ENCODE data around the gene VMAC. TPM values are rescaled to one million over a fixed set of nuclear protein-coding genes. Genes with fewer than 3 reads are reported as not detected.
A peak's percentile ranks its signal among the peaks of the same experiment; 100 is the strongest.

VMAC gene
- total and polyA plus RNA-seq, 2 of the 13 experiments (the other 11 are each of a cell fraction or from before 2014, with no cell fraction given), result 2.4 TPM

DNA sequence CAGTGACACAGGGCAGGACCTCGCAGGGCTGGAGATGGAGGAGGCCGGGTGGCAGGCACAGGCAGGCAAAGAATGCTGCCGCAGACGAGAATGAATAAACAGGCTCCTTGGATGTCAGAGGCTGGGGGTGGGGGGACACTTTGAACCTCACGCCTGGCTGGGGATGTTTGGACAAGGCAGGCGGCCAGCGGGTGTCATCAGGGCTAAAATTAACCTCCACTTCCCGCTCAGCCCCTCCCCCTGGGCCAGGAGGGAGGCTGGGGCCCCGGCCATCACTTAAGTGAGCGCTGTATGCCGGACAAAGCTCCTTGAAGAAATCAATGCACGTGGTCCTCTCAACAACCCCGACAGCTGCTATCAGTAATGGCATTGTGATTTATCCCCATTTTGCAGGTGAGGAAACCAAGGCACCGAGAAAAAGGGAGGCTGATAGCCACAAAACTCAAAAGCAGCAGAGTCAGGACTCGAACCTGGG is 24.0 kb upstream of the VMAC start (continued):
- peak; percentile 93 for TF ChIP-seq PAXIP1 (CRISPR knock-in tag; conservative IDR thresholded peaks at IDR 0.05)
- TF ChIP-seq ZNF12 (CRISPR knock-in tag; IDR thresholded peaks at IDR 0.05), result peak; percentile 66; the same call in 1 of the 2 replicates
- TF ChIP-seq ZFX (CRISPR knock-in tag; IDR thresholded peaks at IDR 0.05; ENCODE audit: low read depth), result peak; percentile 25; the same call in 1 of the 2 replicates
- peak; percentile 90 for TF ChIP-seq ZNF770 (CRISPR knock-in tag; IDR thresholded peaks at IDR 0.05)
- no peak for TF ChIP-seq ZNF883 (CRISPR knock-in tag; IDR thresholded peaks at IDR 0.05; ENCODE audit: not compliant biosample characterization)
- 0 out of 2 replicates have a peak, but pooled peaks have one; percentile 36 for TF ChIP-seq FOXK1 (CRISPR knock-in tag; IDR thresholded peaks at IDR 0.05; ENCODE audit: borderline replicate concordance, low read depth)
- no peak; the same call in 1 of the 2 replicates for TF ChIP-seq ZNF460 (CRISPR knock-in tag; IDR thresholded peaks at IDR 0.05; ENCODE audit: borderline replicate concordance)
- TF ChIP-seq ZNF44 (CRISPR knock-in tag; IDR thresholded peaks at IDR 0.05), result no peak
- TF ChIP-seq ZNF205 (CRISPR knock-in tag; IDR thresholded peaks at IDR 0.05), result peak; percentile 61; the same call in 1 of the 2 replicates
- no peak for TF ChIP-seq ZNF253 (CRISPR knock-in tag; IDR thresholded peaks at IDR 0.05; ENCODE audit: borderline replicate concordance)
- peak; percentile 72; the same call in 1 of the 2 replicates for TF ChIP-seq ZNF747 (CRISPR knock-in tag; IDR thresholded peaks at IDR 0.05; ENCODE audit: borderline replicate concordance)
- TF ChIP-seq KDM1A (CRISPR knock-in tag; IDR thresholded peaks at IDR 0.05), result peak; percentile 84; the same call in 1 of the 2 replicates
- TF ChIP-seq, protein P1, sequence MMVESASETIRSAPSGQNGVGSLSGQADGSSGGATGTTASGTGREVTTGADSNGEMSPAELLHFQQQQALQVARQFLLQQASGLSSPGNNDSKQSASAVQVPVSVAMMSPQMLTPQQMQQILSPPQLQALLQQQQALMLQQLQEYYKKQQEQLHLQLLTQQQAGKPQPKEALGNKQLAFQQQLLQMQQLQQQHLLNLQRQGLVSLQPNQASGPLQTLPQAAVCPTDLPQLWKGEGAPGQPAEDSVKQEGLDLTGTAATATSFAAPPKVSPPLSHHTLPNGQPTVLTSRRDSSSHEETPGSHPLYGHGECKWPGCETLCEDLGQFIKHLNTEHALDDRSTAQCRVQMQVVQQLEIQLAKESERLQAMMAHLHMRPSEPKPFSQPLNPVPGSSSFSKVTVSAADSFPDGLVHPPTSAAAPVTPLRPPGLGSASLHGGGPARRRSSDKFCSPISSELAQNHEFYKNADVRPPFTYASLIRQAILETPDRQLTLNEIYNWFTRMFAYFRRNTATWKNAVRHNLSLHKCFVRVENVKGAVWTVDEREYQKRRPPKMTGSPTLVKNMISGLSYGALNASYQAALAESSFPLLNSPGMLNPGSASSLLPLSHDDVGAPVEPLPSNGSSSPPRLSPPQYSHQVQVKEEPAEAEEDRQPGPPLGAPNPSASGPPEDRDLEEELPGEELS (CRISPR knock-in tag; IDR thresholded peaks at IDR 0.05), result peak; percentile 85
- TF ChIP-seq ZNF775 (CRISPR knock-in tag; IDR thresholded peaks at IDR 0.05; ENCODE audit: borderline replicate concordance), result no peak
- TF ChIP-seq HNRNPH1 (optimal IDR thresholded peaks at IDR 0.05; ENCODE audit: low read depth, low read length), result no peak
- no peak for TF ChIP-seq SNRNP70 (IDR thresholded peaks at IDR 0.05; ENCODE audit: low read depth, low read length)
- no peak for TF ChIP-seq POLR2AphosphoS2 (IDR thresholded peaks at IDR 0.05; ENCODE audit: low read depth, low read length)
- 0 out of 2 replicates have a peak, but pooled peaks have one; percentile 41 for TF ChIP-seq PCBP1 (IDR thresholded peaks at IDR 0.05; ENCODE audit: borderline replicate concordance, low read depth, low read length)
